Effector memory CD8-positive, alpha-beta T cell (primary cell): ENCODE data around the gene AMFR.
A peak's percentile ranks its signal among the peaks of the same experiment; 100 is the strongest.

Experiments
- ATAC-seq: fragments of 150-1000 bp; cut with Tn5 transposase; replicated peaks from 2 replicates; pipeline ENCODE4 v1.10.0; 2021; ENCODE audit warnings: mild to moderate bottlenecking, moderate library complexity
- DNase-seq, 3 experiments: peaks; one replicate each; pipeline ENCODE4 v3.0.0; 2021
- H3K27ac Mint-ChIP-seq, 2 donors: one replicate each; pipeline ENCODE4 v1.8.0; 2022; ENCODE audit warnings: mild to moderate bottlenecking in 2 of 2, mixed read lengths in 2 of 2, moderate library complexity in 2 of 2
- H3K27me3 Mint-ChIP-seq, 2 donors: one replicate each; pipeline ENCODE4 v1.8.0; 2022; ENCODE audit warnings: mixed read lengths in 2 of 2
- H3K36me3 Mint-ChIP-seq: one replicate; pipeline ENCODE4 v1.8.0; 2022; ENCODE audit warnings: mild to moderate bottlenecking, moderate library complexity, mixed read lengths; ENCODE audit not compliant: insufficient read depth
- H3K4me1 Mint-ChIP-seq, 2 donors: one replicate each; pipeline ENCODE4 v1.8.0; 2022; ENCODE audit warnings: low read depth in 2 of 2, mixed read lengths in 2 of 2
- H3K4me3 Mint-ChIP-seq, 2 donors: one replicate each; pipeline ENCODE4 v1.8.0; 2022; ENCODE audit warnings: mild to moderate bottlenecking in 2 of 2, mixed read lengths in 2 of 2, moderate library complexity in 2 of 2
- H3K9me3 Mint-ChIP-seq, 2 donors: one replicate each; pipeline ENCODE4 v1.8.0; 2022; ENCODE audit warnings: mixed read lengths in 2 of 2

AMFR gene

GRCh38 chr16:56420613-56421012, 4.7 kb downstream of the AMFR start:
- DNase-seq (no peak), ATAC-seq (no peak)
- Mint-ChIP-seq H3K9me3 (no peaks in the 10 kb centered on the region), H3K4me3 (no peak overlapping the region), H3K4me1 (peaks cover 34 to 42% of the 10 kb centered on the region in 2 donors), H3K36me3 (peaks cover 7% of the 10 kb centered on the region), H3K27ac (no peak overlapping the region), H3K27me3 (no peaks in the 10 kb centered on the region)

GRCh38 chr16:56419740-56420548, 5.4 kb downstream of the AMFR start:
- no peaks in the 10 kb centered on the region for H3K9me3 Mint-ChIP-seq
- H3K4me1 Mint-ChIP-seq: peaks cover 34 to 46% of the 10 kb centered on the region in 2 donors
- H3K36me3 Mint-ChIP-seq: peaks cover 9% of the 10 kb centered on the region
- H3K4me3 Mint-ChIP-seq: no peak overlapping the region
- DNase-seq (no peak), ATAC-seq (no peak)
- H3K27me3 Mint-ChIP-seq: no peaks in the 10 kb centered on the region
- H3K27ac Mint-ChIP-seq: no peak overlapping the region

GRCh38 chr16:56417138-56417537, 8.2 kb downstream of the AMFR start:
- Mint-ChIP-seq H3K9me3 (no peaks in the 10 kb centered on the region), H3K27ac (no peak overlapping the region), H3K4me1 (peaks cover 14 to 32% of the 10 kb centered on the region in 2 donors), H3K36me3 (peaks cover 20% of the 10 kb centered on the region), H3K4me3 (no peak overlapping the region), H3K27me3 (no peaks in the 10 kb centered on the region)
- ATAC-seq (no peak), DNase-seq (no peak)

- Mint-ChIP-seq H3K9me3 (no peaks in the 10 kb centered on the region), H3K36me3 (peaks cover 29% of the 10 kb centered on the region), H3K4me1 (peaks cover 9 to 23% of the 10 kb centered on the region in 2 donors), H3K27ac (no peak overlapping the region), H3K27me3 (no peaks in the 10 kb centered on the region), H3K4me3 (no peak overlapping the region)
- no peak for ATAC-seq
- DNase-seq: no peak
Measured at GRCh38 chr16:56415875-56416274, 9.5 kb downstream of the AMFR start.

GRCh38 chr16:56414366-56414765, 11.0 kb downstream of the AMFR start:
- H3K9me3 Mint-ChIP-seq: no peaks in the 10 kb centered on the region

GRCh38 chr16:56413381-56413780, 12.0 kb downstream of the AMFR start:
- Mint-ChIP-seq H3K4me1 (peaks cover 3 to 15% of the 10 kb centered on the region in 2 donors), H3K36me3 (peaks cover 45% of the 10 kb centered on the region), H3K9me3 (no peaks in the 10 kb centered on the region), H3K27ac (no peak overlapping the region), H3K4me3 (no peak overlapping the region), H3K27me3 (no peaks in the 10 kb centered on the region)
- no peak for ATAC-seq
- DNase-seq: no peak

More at GRCh38 chr16:56414366-56414765, 11.0 kb downstream of the AMFR start:
- Mint-ChIP-seq H3K27me3 (no peaks in the 10 kb centered on the region), H3K4me3 (no peak overlapping the region), H3K36me3 (peaks cover 42% of the 10 kb centered on the region), H3K27ac (peak overlapping the region in 1 of 2 donors; percentile 6), H3K4me1 (peaks cover 2 to 15% of the 10 kb centered on the region in 2 donors)
- ATAC-seq: no peak
- DNase-seq: no peak

GRCh38 chr16:56411624-56412023, 13.7 kb downstream of the AMFR start:
- DNase-seq (no peak), ATAC-seq (no peak)
- Mint-ChIP-seq H3K27me3 (no peaks in the 10 kb centered on the region), H3K27ac (peak overlapping the region in 1 of 2 donors; percentile 52), H3K4me3 (no peak overlapping the region), H3K36me3 (peaks cover 53% of the 10 kb centered on the region), H3K4me1 (peaks cover 5 to 15% of the 10 kb centered on the region in 2 donors), H3K9me3 (no peaks in the 10 kb centered on the region)

- H3K27ac Mint-ChIP-seq: no peak overlapping the region
- ATAC-seq: no peak
- peaks cover 5 to 15% of the 10 kb centered on the region in 2 donors for H3K4me1 Mint-ChIP-seq
- H3K9me3 Mint-ChIP-seq: no peaks in the 10 kb centered on the region
- no peaks in the 10 kb centered on the region for H3K27me3 Mint-ChIP-seq
- H3K4me3 Mint-ChIP-seq: no peak overlapping the region
- H3K36me3 Mint-ChIP-seq: peaks cover 53% of the 10 kb centered on the region
- DNase-seq: no peak
Measured at GRCh38 chr16:56411123-56411522, 14.2 kb downstream of the AMFR start.

GRCh38 chr16:56409195-56409594, 16.1 kb downstream of the AMFR start:
- Mint-ChIP-seq H3K27me3 (no peaks in the 10 kb centered on the region), H3K9me3 (no peaks in the 10 kb centered on the region), H3K4me1 (peaks cover 3 to 10% of the 10 kb centered on the region in 2 donors), H3K36me3 (peaks cover 59% of the 10 kb centered on the region), H3K27ac (no peak overlapping the region), H3K4me3 (no peak overlapping the region)
- no peak for DNase-seq
- no peak for ATAC-seq

- Mint-ChIP-seq H3K27me3 (no peaks in the 10 kb centered on the region), H3K4me3 (no peak overlapping the region), H3K27ac (no peak overlapping the region), H3K36me3 (peaks cover 61% of the 10 kb centered on the region), H3K4me1 (peaks cover 3 to 7% of the 10 kb centered on the region in 2 donors), H3K9me3 (no peaks in the 10 kb centered on the region)
- no peak for ATAC-seq
- no peak for DNase-seq
Measured at GRCh38 chr16:56408379-56409098, 16.8 kb downstream of the AMFR start.

GRCh38 chr16:56405977-56406672, 19.2 kb downstream of the AMFR start:
- H3K4me3 Mint-ChIP-seq: no peak overlapping the region
- DNase-seq: no peak
- peaks cover 60% of the 10 kb centered on the region for H3K36me3 Mint-ChIP-seq
- no peaks in the 10 kb centered on the region for H3K27me3 Mint-ChIP-seq
- H3K4me1 Mint-ChIP-seq: peaks cover 3 to 4% of the 10 kb centered on the region in 2 donors
- peak overlapping the region in 1 of 2 donors; percentile 56 for H3K27ac Mint-ChIP-seq
- no peak for ATAC-seq
- no peaks in the 10 kb centered on the region for H3K9me3 Mint-ChIP-seq

GRCh38 chr16:56401482-56401881, 23.9 kb downstream of the AMFR start:
- Mint-ChIP-seq H3K4me1 (peaks cover 0 to 9% of the 10 kb centered on the region in 2 donors), H3K9me3 (no peaks in the 10 kb centered on the region), H3K4me3 (no peak overlapping the region), H3K27ac (peak overlapping the region in 1 of 2 donors; percentile 62), H3K27me3 (no peaks in the 10 kb centered on the region), H3K36me3 (peaks cover 44% of the 10 kb centered on the region)
- no peak for ATAC-seq
- DNase-seq: no peak

- no peak for DNase-seq
- Mint-ChIP-seq H3K4me1 (peaks cover 3 to 7% of the 10 kb centered on the region in 2 donors), H3K4me3 (no peak overlapping the region), H3K27ac (peak overlapping the region in 1 of 2 donors; percentile 62), H3K27me3 (no peaks in the 10 kb centered on the region), H3K36me3 (peaks cover 52% of the 10 kb centered on the region), H3K9me3 (no peaks in the 10 kb centered on the region)
- no peak for ATAC-seq
Measured at GRCh38 chr16:56400458-56400857, 24.9 kb downstream of the AMFR start.
